ENCODE data around the gene GPR139. TPM values are rescaled to one million over a fixed set of nuclear protein-coding genes. Genes with fewer than 3 reads are reported as not detected.

Gene GPR139
- total and polyA plus RNA-seq, 10 of the 15 experiments (the other 5 are each of a cell fraction or from before 2014, with no cell fraction given), result not detected

DNA sequence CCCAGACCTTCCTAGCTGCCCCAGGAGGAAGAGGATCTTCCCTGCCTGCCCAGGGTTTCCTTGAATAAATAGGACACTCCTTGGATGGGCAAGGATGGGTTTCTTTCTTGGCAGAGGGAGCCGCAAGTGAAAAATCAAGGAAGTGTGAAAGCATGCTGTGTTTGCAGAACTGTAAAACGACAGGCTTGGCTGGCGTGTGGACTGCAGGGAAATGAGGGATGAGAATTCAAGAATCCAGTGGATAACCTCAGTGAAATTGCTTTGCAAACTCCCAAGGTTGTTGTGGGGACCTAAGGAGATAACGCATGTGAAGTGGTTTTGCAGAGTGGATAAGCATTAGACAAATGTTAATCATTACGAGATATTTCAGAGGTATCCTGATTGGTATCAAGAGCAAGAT is 20.4 kb downstream of the GPR139 start:
- Histone ChIP-seq H3K27me3 (replicated peaks in 1 of 2; ENCODE audit: control insufficient read depth in 2 of 2, insufficient read depth in 2 of 2, low read length in 1 of 2) (no peaks in the 10 kb centered on the region), H3K4me3 (no peak overlapping the region), H3K79me2 (ENCODE audit: control insufficient read depth, insufficient read depth, low read length) (no peaks in the 10 kb centered on the region), H3K4me1 (ENCODE audit: control insufficient read depth, insufficient read depth, low read length) (no peaks in the 10 kb centered on the region), H3K4me2 (ENCODE audit: control insufficient read depth, insufficient read depth) (no peak overlapping the region), H3K9me3 (replicated peaks; ENCODE audit: control insufficient read depth, insufficient read depth, low read length) (no peaks in the 10 kb centered on the region), H3K27ac (ENCODE audit: control insufficient read depth, insufficient read depth) (no peak overlapping the region), H3K36me3 (ENCODE audit: control insufficient read depth in 2 of 2, insufficient read depth in 2 of 2, low read length in 1 of 2) (no peaks in the 10 kb centered on the region), H2AFZ (ENCODE audit: control insufficient read depth, low read depth, low read length) (no peak overlapping the region), H3K9ac (ENCODE audit: control insufficient read depth, insufficient read depth, low read length) (no peak overlapping the region), H4K20me1 (ENCODE audit: control insufficient read depth, insufficient read depth) (no peaks in the 10 kb centered on the region)
- in situ Hi-C loops (cut with MboI), result no loop called here
- ChIA-PET CTCF (interaction anchor here (0.6 kb wide), 1 partner anchor 13 kb away, joined by 3 read pairs; no protein-coding TSS in a partner anchor), RAD21 (ENCODE audit: unreplicated experiment) (no interaction called here), SMC1A (ENCODE audit: uncharacterized antibody, unreplicated experiment) (no interaction called here), POLR2A (no interaction called here)
- FAIRE-seq, result no peak
- 14% methylated on average over 5 of the region's 5 CpGs for WGBS (ENCODE audit: insufficient coverage, insufficient replicate concordance, low lambda C conversion rate, missing lambda C conversion rate)
- DNase-seq (ENCODE audit: low read depth, low spot score), result no peak
- no peak for ATAC-seq
- intact Hi-C loops (cut with micrococcal nuclease; ENCODE audit: unreplicated experiment), result no loop called here
- TF ChIP-seq TCF12 (IDR thresholded peaks at IDR 0.05; ENCODE audit: low read depth, low read length), result no peak
- TF ChIP-seq, protein P1, sequence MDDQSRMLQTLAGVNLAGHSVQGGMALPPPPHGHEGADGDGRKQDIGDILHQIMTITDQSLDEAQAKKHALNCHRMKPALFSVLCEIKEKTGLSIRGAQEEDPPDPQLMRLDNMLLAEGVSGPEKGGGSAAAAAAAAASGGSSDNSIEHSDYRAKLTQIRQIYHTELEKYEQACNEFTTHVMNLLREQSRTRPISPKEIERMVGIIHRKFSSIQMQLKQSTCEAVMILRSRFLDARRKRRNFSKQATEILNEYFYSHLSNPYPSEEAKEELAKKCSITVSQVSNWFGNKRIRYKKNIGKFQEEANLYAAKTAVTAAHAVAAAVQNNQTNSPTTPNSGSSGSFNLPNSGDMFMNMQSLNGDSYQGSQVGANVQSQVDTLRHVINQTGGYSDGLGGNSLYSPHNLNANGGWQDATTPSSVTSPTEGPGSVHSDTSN (IDR thresholded peaks at IDR 0.05; ENCODE audit: insufficient replicate concordance, low read depth, low read length), result no peak
- TF ChIP-seq NR2C1 (IDR thresholded peaks at IDR 0.05), result no peak
- TF ChIP-seq, protein P2, sequence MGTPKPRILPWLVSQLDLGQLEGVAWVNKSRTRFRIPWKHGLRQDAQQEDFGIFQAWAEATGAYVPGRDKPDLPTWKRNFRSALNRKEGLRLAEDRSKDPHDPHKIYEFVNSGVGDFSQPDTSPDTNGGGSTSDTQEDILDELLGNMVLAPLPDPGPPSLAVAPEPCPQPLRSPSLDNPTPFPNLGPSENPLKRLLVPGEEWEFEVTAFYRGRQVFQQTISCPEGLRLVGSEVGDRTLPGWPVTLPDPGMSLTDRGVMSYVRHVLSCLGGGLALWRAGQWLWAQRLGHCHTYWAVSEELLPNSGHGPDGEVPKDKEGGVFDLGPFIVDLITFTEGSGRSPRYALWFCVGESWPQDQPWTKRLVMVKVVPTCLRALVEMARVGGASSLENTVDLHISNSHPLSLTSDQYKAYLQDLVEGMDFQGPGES (IDR thresholded peaks at IDR 0.05), result no peak
- no peak for TF ChIP-seq TBL1XR1 (IDR thresholded peaks at IDR 0.05; ENCODE audit: low read depth, low read length)
- no peak for TF ChIP-seq FOS (IDR thresholded peaks at IDR 0.05; ENCODE audit: borderline replicate concordance, extremely low read depth, insufficient read length)
- no peak for TF ChIP-seq ETV6 (conservative IDR thresholded peaks at IDR 0.05 in 1 of 2, IDR thresholded peaks at IDR 0.05 in 1 of 2; ENCODE audit: borderline replicate concordance in 1 of 2, low read depth in 1 of 2)
- TF ChIP-seq SUPT20H (IDR thresholded peaks at IDR 0.05; ENCODE audit: borderline replicate concordance, control insufficient read depth, low read depth, low read length), result no peak
- TF ChIP-seq, protein P3, sequence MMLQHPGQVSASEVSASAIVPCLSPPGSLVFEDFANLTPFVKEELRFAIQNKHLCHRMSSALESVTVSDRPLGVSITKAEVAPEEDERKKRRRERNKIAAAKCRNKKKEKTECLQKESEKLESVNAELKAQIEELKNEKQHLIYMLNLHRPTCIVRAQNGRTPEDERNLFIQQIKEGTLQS (IDR thresholded peaks at IDR 0.05; ENCODE audit: borderline replicate concordance, extremely low read depth, low read depth, low read length), result no peak
- no peak for TF ChIP-seq SUZ12 (IDR thresholded peaks at IDR 0.05; ENCODE audit: unreplicated experiment)
- TF ChIP-seq EZH2 (IDR thresholded peaks at IDR 0.05; ENCODE audit: borderline replicate concordance, control insufficient read depth, low read depth, low read length), result no peak
- TF ChIP-seq IKZF2 (IDR thresholded peaks at IDR 0.05), result no peak
- TF ChIP-seq GATAD2B (conservative IDR thresholded peaks at IDR 0.05; ENCODE audit: low read depth), result no peak
- TF ChIP-seq BCL11A (IDR thresholded peaks at IDR 0.05; ENCODE audit: low read depth, low read length), result no peak
- no peak for TF ChIP-seq MTA2 (IDR thresholded peaks at IDR 0.05; ENCODE audit: low read depth)
- no TSS peak for BruUV-seq (replicated peaks)

Data from GM12878 (cell line).